ENCODE data around the gene RMND1. TPM values are rescaled to one million over a fixed set of nuclear protein-coding genes. Genes with fewer than 3 reads are reported as not detected.

The RMND1 gene
- total and polyA plus RNA-seq, 2 of the 13 experiments (the other 11 are each of a cell fraction or from before 2014, with no cell fraction given) = 34.0 to 72.5 TPM

- no peak for TF ChIP-seq E2F1 (CRISPR knock-in tag; IDR thresholded peaks at IDR 0.05)
- TF ChIP-seq HNRNPL (IDR thresholded peaks at IDR 0.05; ENCODE audit: low read depth, low read length) = no peak
- no peak for TF ChIP-seq ZFP36L2 (CRISPR knock-in tag; IDR thresholded peaks at IDR 0.05)
- TF ChIP-seq, protein P1, sequence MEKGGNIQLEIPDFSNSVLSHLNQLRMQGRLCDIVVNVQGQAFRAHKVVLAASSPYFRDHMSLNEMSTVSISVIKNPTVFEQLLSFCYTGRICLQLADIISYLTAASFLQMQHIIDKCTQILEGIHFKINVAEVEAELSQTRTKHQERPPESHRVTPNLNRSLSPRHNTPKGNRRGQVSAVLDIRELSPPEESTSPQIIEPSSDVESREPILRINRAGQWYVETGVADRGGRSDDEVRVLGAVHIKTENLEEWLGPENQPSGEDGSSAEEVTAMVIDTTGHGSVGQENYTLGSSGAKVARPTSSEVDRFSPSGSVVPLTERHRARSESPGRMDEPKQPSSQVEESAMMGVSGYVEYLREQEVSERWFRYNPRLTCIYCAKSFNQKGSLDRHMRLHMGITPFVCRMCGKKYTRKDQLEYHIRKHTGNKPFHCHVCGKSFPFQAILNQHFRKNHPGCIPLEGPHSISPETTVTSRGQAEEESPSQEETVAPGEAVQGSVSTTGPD (CRISPR knock-in tag; IDR thresholded peaks at IDR 0.05) = no peak
- TF ChIP-seq MAFG (CRISPR knock-in tag; IDR thresholded peaks at IDR 0.05) = no peak
- TF ChIP-seq, protein P2, sequence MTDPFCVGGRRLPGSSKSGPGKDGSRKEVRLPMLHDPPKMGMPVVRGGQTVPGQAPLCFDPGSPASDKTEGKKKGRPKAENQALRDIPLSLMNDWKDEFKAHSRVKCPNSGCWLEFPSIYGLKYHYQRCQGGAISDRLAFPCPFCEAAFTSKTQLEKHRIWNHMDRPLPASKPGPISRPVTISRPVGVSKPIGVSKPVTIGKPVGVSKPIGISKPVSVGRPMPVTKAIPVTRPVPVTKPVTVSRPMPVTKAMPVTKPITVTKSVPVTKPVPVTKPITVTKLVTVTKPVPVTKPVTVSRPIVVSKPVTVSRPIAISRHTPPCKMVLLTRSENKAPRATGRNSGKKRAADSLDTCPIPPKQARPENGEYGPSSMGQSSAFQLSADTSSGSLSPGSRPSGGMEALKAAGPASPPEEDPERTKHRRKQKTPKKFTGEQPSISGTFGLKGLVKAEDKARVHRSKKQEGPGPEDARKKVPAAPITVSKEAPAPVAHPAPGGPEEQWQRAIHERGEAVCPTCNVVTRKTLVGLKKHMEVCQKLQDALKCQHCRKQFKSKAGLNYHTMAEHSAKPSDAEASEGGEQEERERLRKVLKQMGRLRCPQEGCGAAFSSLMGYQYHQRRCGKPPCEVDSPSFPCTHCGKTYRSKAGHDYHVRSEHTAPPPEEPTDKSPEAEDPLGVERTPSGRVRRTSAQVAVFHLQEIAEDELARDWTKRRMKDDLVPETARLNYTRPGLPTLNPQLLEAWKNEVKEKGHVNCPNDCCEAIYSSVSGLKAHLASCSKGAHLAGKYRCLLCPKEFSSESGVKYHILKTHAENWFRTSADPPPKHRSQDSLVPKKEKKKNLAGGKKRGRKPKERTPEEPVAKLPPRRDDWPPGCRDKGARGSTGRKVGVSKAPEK (CRISPR knock-in tag; IDR thresholded peaks at IDR 0.05; ENCODE audit: borderline replicate concordance) = no peak
- TF ChIP-seq, protein P3, sequence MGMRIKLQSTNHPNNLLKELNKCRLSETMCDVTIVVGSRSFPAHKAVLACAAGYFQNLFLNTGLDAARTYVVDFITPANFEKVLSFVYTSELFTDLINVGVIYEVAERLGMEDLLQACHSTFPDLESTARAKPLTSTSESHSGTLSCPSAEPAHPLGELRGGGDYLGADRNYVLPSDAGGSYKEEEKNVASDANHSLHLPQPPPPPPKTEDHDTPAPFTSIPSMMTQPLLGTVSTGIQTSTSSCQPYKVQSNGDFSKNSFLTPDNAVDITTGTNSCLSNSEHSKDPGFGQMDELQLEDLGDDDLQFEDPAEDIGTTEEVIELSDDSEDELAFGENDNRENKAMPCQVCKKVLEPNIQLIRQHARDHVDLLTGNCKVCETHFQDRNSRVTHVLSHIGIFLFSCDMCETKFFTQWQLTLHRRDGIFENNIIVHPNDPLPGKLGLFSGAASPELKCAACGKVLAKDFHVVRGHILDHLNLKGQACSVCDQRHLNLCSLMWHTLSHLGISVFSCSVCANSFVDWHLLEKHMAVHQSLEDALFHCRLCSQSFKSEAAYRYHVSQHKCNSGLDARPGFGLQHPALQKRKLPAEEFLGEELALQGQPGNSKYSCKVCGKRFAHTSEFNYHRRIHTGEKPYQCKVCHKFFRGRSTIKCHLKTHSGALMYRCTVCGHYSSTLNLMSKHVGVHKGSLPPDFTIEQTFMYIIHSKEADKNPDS (CRISPR knock-in tag; IDR thresholded peaks at IDR 0.05) = no peak
- no peak for TF ChIP-seq SP4 (CRISPR knock-in tag; IDR thresholded peaks at IDR 0.05)
- TF ChIP-seq ZNF281 (CRISPR knock-in tag; IDR thresholded peaks at IDR 0.05; ENCODE audit: borderline replicate concordance) = peak; percentile 32; the same call in 1 of the 2 replicates
- TF ChIP-seq ZNF782 (CRISPR knock-in tag; IDR thresholded peaks at IDR 0.05; ENCODE audit: borderline replicate concordance) = no peak
- no peak for TF ChIP-seq ZFYVE20 (CRISPR knock-in tag; IDR thresholded peaks at IDR 0.05; ENCODE audit: borderline replicate concordance, low read depth)
- 0 out of 2 replicates have a peak, but pooled peaks have one; percentile 60 for TF ChIP-seq ZNF430 (CRISPR knock-in tag; IDR thresholded peaks at IDR 0.05)
Observed at GRCh38 chr6:151391471-151392413, 60.2 kb downstream of the RMND1 start, which contains the start of gene ZBTB2 (continued).

Measured in HepG2 (cell line).